Effector memory CD4-positive, alpha-beta T cell (primary cell): ENCODE data around the gene AHRR.

Source experiments
- DNase-seq, 3 donors: peaks; one replicate each; pipeline ENCODE4 v3.0.0-alpha.2; 2020
- H3K27ac ChIP-seq: 2 replicates; pipeline ENCODE4 v1.7.0; 2013; ENCODE audit warnings: mild to moderate bottlenecking, low read length, moderate library complexity; ENCODE audit not compliant: insufficient read depth, poor library complexity, severe bottlenecking
- H3K27me3 ChIP-seq: replicated peaks from 2 replicates; pipeline ENCODE4 v1.7.0; 2013; ENCODE audit warnings: mild to moderate bottlenecking, low read length; ENCODE audit not compliant: insufficient read depth, control insufficient read depth, poor library complexity, severe bottlenecking
- H3K36me3 ChIP-seq: 2 replicates; pipeline ENCODE4 v1.7.0; 2013; ENCODE audit warnings: mild to moderate bottlenecking, low read length, moderate library complexity; ENCODE audit not compliant: control insufficient read depth, insufficient read depth
- H3K4me1 ChIP-seq: 2 replicates; pipeline ENCODE4 v1.7.0; 2013; ENCODE audit warnings: low read length, mild to moderate bottlenecking; ENCODE audit not compliant: control insufficient read depth, insufficient read depth, poor library complexity, severe bottlenecking
- H3K4me3 ChIP-seq: 2 replicates; pipeline ENCODE4 v1.7.0; 2013; ENCODE audit warnings: low read length, low read depth, mild to moderate bottlenecking; ENCODE audit not compliant: insufficient read depth, poor library complexity, severe bottlenecking
- H3K9me3 ChIP-seq: 2 replicates; pipeline ENCODE4 v1.7.0; 2013; ENCODE audit warnings: mild to moderate bottlenecking, low read length, moderate library complexity; ENCODE audit not compliant: control insufficient read depth

AHRR gene

DNA sequence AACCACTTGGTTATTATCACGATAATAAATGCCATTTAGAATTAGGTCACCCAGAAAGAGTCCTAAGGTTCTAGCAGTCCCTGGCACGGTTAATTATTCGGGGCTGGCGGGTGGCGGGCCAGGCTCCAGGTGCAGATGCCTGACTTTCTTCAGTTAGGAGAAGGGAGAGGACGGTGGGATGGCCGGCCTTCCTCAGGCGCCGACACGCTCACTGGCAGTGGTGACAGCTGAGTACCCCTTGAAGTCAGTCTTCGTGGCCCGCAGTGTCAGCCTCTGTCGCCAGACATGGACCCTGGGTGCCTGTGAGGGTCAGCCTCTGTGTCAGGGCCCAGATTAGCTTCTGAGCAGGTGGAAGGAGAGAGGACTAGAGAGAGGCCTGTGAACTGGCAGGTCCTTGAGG is 100.4 kb downstream of the AHRR start:
- Histone ChIP-seq H3K36me3 (no peaks in the 10 kb centered on the region), H3K9me3 (no peaks in the 10 kb centered on the region), H3K4me3 (no peak overlapping the region), H3K4me1 (no peaks in the 10 kb centered on the region), H3K27me3 (no peaks in the 10 kb centered on the region), H3K27ac (no peak overlapping the region)
- DNase-seq = no peak

DNA sequence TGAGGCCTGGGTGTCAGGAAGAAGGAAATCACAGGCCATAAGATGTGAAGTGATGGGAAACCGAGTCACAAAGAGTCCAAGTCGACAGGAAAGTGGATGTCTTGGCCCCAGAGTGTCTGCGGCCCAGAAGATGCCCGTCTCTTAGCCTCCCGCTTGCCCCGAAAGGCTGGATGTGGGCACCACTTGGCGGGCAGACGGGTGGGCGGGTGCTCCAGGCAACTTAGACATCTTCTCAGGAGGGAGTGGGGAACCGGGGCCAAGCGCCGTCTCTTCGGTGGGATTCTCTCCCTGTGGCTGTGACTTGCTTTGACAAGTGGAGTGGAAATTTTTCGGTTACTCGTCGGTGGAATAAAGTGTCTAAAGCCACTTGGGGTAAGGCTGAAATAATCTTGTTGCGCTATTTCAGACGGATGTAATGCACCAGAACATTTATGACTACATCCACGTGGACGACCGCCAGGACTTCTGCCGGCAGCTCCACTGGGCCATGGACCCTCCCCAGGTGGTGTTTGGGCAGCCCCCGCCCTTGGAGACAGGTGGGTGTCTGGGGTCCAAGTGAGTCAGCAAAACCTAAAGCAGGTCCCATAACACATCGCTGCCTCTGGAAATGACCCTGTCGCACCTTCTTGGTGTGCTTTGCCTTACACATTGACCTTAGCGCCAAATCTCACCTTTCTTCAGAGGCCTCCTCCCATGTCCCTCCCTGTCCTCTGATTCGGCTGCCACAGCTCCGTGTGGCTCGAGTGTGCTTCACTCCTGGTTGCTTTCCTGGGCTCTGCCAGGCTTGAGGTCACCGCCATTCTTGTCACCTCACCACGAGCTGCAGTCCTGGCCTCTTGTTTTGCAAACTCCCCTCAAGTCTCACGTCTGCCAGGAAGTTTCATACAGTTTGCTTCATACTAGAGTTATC is 101.1 kb downstream of the AHRR start:
- H3K36me3 ChIP-seq = no peaks in the 10 kb centered on the region
- no peaks in the 10 kb centered on the region for H3K27me3 ChIP-seq
- H3K4me1 ChIP-seq = no peaks in the 10 kb centered on the region
- no peak overlapping the region for H3K27ac ChIP-seq
- DNase-seq = no peak
- no peaks in the 10 kb centered on the region for H3K9me3 ChIP-seq
- H3K4me3 ChIP-seq = no peak overlapping the region

DNA sequence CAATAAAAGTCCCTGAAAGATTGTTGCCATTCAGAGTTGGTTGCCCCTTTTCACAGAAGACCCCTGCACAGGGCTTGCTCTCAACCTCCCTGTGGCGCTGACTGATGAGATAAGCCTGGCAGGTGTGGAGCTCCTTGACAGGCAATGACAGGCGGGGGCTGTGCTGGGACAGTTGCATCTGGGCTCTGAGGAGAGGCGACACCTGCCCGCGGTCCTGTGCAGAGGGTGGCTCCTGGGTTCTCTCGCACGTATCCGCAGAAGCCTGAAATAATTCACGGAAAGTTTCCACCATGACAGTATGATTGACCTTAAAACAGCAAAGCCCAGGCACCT is 101.7 kb downstream of the AHRR start:
- no peaks in the 10 kb centered on the region for H3K9me3 ChIP-seq
- H3K36me3 ChIP-seq = no peaks in the 10 kb centered on the region
- no peak for DNase-seq
- H3K4me1 ChIP-seq = no peaks in the 10 kb centered on the region
- no peaks in the 10 kb centered on the region for H3K27me3 ChIP-seq
- H3K4me3 ChIP-seq = no peak overlapping the region
- H3K27ac ChIP-seq = no peak overlapping the region

- no peaks in the 10 kb centered on the region for H3K4me1 ChIP-seq
- DNase-seq = no peak
- no peaks in the 10 kb centered on the region for H3K27me3 ChIP-seq
- H3K9me3 ChIP-seq = no peaks in the 10 kb centered on the region
- no peak overlapping the region for H3K27ac ChIP-seq
- H3K4me3 ChIP-seq = no peak overlapping the region
- H3K36me3 ChIP-seq = no peaks in the 10 kb centered on the region
Measured at GRCh38 chr5:423626-424261, 102.2 kb downstream of the AHRR start.

- H3K27ac ChIP-seq = no peak overlapping the region
Measured at GRCh38 chr5:424301-425110, 103.0 kb downstream of the AHRR start.

GRCh38 chr5:425714-426113 is 104.2 kb downstream of the AHRR start:
- Histone ChIP-seq H3K36me3 (no peaks in the 10 kb centered on the region), H3K4me1 (no peaks in the 10 kb centered on the region)
- DNase-seq = no peak

More at GRCh38 chr5:424301-425110, 103.0 kb downstream of the AHRR start:
- no peak for DNase-seq
- no peak overlapping the region for H3K4me3 ChIP-seq
- no peaks in the 10 kb centered on the region for H3K27me3 ChIP-seq
- no peaks in the 10 kb centered on the region for H3K36me3 ChIP-seq
- H3K9me3 ChIP-seq = no peaks in the 10 kb centered on the region
- H3K4me1 ChIP-seq = no peaks in the 10 kb centered on the region

GRCh38 chr5:426392-426976 is 105.0 kb downstream of the AHRR start:
- Histone ChIP-seq H3K27ac (no peak overlapping the region), H3K27me3 (no peaks in the 10 kb centered on the region), H3K9me3 (no peaks in the 10 kb centered on the region), H3K36me3 (no peaks in the 10 kb centered on the region), H3K4me1 (no peaks in the 10 kb centered on the region), H3K4me3 (no peak overlapping the region)
- no peak for DNase-seq

More at GRCh38 chr5:425714-426113, 104.2 kb downstream of the AHRR start:
- Histone ChIP-seq H3K9me3 (no peaks in the 10 kb centered on the region), H3K27ac (no peak overlapping the region), H3K27me3 (no peaks in the 10 kb centered on the region), H3K4me3 (no peak overlapping the region)

DNA sequence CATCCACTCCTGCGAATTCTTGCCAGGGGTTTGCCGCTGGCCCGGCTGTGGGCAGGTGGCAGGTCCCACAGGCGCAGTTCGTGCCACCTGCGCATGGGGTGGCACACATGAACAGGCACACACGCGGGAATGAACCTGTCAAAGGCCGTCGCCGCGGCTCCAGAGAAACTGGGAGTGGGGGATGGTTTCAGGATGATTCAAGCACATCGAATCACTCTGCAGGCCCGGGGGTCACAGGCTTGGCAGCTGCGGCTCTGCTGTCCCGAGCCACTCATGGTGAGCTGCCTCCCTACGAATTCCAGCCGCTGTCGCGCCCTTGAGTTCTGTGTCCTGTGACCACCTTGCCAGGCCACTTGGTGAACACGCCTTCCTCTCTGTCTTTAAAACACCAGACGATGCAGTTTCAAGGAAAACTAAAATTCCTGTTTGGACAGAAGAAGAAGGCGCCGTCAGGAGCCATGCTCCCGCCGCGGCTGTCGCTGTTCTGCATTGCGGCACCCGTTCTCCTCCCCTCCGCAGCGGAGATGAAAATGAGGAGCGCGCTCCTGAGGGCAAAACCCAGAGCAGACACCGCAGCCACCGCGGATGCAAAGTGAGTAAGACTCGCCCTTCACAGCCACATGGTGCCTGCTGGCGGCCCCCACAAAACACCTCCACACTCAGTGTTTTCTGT is 106.0 kb downstream of the AHRR start:
- no peak for DNase-seq
- H3K4me1 ChIP-seq = no peaks in the 10 kb centered on the region
- no peaks in the 10 kb centered on the region for H3K27me3 ChIP-seq
- H3K4me3 ChIP-seq = no peak overlapping the region
- no peak overlapping the region for H3K27ac ChIP-seq
- H3K9me3 ChIP-seq = no peaks in the 10 kb centered on the region
- no peaks in the 10 kb centered on the region for H3K36me3 ChIP-seq

- Histone ChIP-seq H3K9me3 (no peaks in the 10 kb centered on the region), H3K36me3 (no peaks in the 10 kb centered on the region), H3K4me1 (no peaks in the 10 kb centered on the region), H3K27me3 (no peaks in the 10 kb centered on the region), H3K27ac (no peak overlapping the region), H3K4me3 (no peak overlapping the region)
- DNase-seq = no peak
Measured at GRCh38 chr5:428219-428618, 106.7 kb downstream of the AHRR start.
